ENCODE data around the gene ZNF787.

DNA sequence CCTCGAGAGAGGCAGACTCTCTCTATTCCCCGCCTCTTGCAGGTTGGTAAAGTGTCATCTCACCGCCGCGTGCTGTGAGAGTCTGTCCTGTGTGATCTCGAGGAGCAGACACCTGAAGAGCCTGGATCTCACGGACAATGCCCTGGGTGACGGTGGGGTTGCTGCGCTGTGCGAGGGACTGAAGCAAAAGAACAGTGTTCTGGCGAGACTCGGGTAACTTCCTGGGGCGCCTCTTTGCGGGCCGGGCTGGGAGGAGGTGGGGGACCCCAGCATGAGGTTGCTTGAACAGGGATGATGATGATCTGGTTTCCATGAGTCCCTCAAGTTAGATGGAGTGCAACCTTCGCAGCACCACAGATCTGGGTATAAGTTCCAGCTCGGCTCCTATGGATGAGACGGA, 67.5 kb downstream of the ZNF787 start:
- TF ChIP-seq POLR2A (IDR thresholded peaks at IDR 0.05; ENCODE audit: low read depth, low read length) (no peak), YY1 (IDR thresholded peaks at IDR 0.05; ENCODE audit: low read depth, low read length) (no peak), MEF2A (IDR thresholded peaks at IDR 0.05; ENCODE audit: insufficient read depth, low read depth, low read length) (no peak), DPF2 (IDR thresholded peaks at IDR 0.05) (no peak), POLR2AphosphoS5 (IDR thresholded peaks at IDR 0.05; ENCODE audit: low read length) (no peak)
- TF ChIP-seq, protein P1, sequence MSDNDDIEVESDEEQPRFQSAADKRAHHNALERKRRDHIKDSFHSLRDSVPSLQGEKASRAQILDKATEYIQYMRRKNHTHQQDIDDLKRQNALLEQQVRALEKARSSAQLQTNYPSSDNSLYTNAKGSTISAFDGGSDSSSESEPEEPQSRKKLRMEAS (IDR thresholded peaks at IDR 0.05; ENCODE audit: low read depth, low read length): no peak

Measured in GM12878 (cell line).